Measurements from ENCODE around the gene GRIK2.

DNA sequence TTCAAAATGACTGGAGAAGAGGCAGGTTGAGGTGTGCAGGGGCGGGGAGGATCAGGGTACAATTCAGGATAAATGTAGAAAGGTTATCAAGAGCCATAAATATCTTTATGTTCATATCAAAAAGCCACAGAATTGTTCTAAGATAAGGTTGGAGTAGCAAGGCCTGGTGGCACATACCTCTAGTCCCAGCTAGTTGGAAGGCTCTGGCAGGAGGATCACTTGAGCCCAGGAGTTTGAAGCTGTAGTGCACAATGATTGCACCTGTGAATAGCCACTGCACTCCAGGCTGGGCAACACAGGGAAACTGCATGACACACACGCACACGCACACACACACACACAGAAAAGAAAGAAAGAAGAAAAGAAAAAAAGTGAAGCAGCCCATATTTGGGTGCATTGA is 194.8 kb downstream of the GRIK2 start:
- TF ChIP-seq, protein P1, sequence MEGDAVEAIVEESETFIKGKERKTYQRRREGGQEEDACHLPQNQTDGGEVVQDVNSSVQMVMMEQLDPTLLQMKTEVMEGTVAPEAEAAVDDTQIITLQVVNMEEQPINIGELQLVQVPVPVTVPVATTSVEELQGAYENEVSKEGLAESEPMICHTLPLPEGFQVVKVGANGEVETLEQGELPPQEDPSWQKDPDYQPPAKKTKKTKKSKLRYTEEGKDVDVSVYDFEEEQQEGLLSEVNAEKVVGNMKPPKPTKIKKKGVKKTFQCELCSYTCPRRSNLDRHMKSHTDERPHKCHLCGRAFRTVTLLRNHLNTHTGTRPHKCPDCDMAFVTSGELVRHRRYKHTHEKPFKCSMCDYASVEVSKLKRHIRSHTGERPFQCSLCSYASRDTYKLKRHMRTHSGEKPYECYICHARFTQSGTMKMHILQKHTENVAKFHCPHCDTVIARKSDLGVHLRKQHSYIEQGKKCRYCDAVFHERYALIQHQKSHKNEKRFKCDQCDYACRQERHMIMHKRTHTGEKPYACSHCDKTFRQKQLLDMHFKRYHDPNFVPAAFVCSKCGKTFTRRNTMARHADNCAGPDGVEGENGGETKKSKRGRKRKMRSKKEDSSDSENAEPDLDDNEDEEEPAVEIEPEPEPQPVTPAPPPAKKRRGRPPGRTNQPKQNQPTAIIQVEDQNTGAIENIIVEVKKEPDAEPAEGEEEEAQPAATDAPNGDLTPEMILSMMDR (IDR thresholded peaks at IDR 0.05), result no peak
- no peak for TF ChIP-seq POLR2A (IDR thresholded peaks at IDR 0.05)

Data from tibial nerve (tissue), 3 donors.